Skeletal muscle satellite cell (primary cell): ENCODE measurements around the gene SMARCAL1.

Experiments
- H3K27me3 ChIP-seq: 2 replicates; pipeline ENCODE4 v1.7.0; 2013; ENCODE audit warnings: low read length; ENCODE audit not compliant: control insufficient read depth, insufficient read depth
- H3K36me3 ChIP-seq: 2 replicates; pipeline ENCODE4 v1.7.0; 2013; ENCODE audit warnings: mild to moderate bottlenecking, control low read depth, low read length; ENCODE audit not compliant: insufficient read depth
- H3K4me1 ChIP-seq: 2 replicates; pipeline ENCODE4 v1.7.0; 2013; ENCODE audit warnings: low read length; ENCODE audit not compliant: control insufficient read depth, insufficient read depth
- H3K4me2 ChIP-seq: 2 replicates; pipeline ENCODE4 v1.7.0; 2013; ENCODE audit warnings: mild to moderate bottlenecking, low read length
- H3K4me3 ChIP-seq: 2 replicates; pipeline ENCODE4 v1.7.0; 2013; ENCODE audit warnings: low read length
- H3K9ac ChIP-seq: 2 replicates; pipeline ENCODE4 v1.7.0; 2013; ENCODE audit warnings: mild to moderate bottlenecking, low read depth, low read length, moderate library complexity
- H3K9me3 ChIP-seq: replicated peaks from 2 replicates; pipeline ENCODE4 v1.7.0; 2013; ENCODE audit warnings: mild to moderate bottlenecking, control low read depth, low read length

Gene SMARCAL1

DNA sequence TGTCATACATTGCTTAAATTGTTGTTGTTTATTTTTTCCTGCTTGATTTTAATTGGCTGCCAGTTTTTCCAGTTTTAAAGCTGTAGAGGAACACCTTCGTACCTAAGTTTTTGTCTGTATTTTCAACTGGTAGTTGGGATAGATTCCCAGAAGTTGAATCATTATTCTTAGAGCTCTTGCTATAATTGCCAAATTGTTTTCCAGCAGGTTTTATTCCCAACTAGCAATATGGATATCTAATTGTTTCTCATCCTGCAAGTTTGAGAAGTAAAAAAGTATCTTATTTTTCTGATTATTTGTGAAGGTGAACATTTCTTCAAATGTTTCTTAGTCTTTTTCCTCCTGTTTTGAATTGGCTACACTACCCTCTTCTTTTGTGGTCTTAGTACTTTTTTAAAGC is 6.7 kb downstream of the SMARCAL1 start:
- Histone ChIP-seq H3K4me1 (no peaks in the 10 kb centered on the region), H3K4me3 (no peak overlapping the region), H3K9me3 (no peaks in the 10 kb centered on the region), H3K9ac (no peak overlapping the region), H3K27me3 (no peaks in the 10 kb centered on the region), H3K4me2 (no peak overlapping the region), H3K36me3 (peaks cover 56% of the 10 kb centered on the region)

DNA sequence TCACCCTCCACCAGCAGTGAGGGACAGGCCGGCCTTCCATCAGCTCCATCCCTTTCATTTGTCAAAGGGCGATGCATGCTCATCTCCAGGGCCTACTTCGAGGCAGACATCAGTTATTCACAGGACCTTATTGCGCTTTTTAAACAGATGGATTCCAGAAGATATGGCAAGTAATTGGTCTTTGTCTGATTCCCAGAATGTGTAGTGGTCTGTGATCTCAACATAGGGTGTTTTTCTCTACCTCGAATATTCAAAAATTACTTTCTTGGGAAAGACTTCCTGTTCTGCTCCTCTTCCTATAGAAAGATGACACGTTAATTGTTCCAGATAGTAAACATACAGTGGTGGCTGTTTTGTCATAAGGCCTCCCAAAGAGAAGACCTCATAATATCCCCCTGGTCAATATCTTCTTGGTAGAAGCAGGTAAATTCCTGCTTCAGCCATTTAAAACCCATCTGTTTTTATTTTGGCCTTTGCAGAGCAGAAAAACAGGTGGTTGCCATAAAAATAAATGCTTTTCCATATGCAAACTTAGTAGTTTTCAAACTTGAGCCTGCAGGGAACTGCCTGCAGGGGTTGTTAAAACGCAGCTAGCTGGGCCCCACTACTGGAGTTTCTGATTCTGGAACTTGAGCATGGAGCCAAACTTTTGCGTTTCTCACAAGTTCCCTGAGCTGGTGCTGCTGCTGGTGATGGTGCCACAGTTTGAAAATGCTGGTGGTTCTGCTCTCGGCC is 8.2 kb downstream of the SMARCAL1 start:
- Histone ChIP-seq H3K4me3 (no peak overlapping the region), H3K4me2 (no peak overlapping the region), H3K9me3 (no peaks in the 10 kb centered on the region), H3K9ac (no peak overlapping the region), H3K36me3 (peaks cover 64% of the 10 kb centered on the region), H3K27me3 (no peaks in the 10 kb centered on the region), H3K4me1 (no peaks in the 10 kb centered on the region)

- Histone ChIP-seq H3K9ac (no peak overlapping the region), H3K9me3 (no peaks in the 10 kb centered on the region), H3K4me2 (no peak overlapping the region), H3K4me1 (peaks cover 17% of the 10 kb centered on the region), H3K36me3 (peaks cover 54% of the 10 kb centered on the region), H3K27me3 (no peaks in the 10 kb centered on the region), H3K4me3 (no peak overlapping the region)
These were observed 10.8 kb downstream of the SMARCAL1 start for GRCh38 chr2:216423071-216423470.

DNA sequence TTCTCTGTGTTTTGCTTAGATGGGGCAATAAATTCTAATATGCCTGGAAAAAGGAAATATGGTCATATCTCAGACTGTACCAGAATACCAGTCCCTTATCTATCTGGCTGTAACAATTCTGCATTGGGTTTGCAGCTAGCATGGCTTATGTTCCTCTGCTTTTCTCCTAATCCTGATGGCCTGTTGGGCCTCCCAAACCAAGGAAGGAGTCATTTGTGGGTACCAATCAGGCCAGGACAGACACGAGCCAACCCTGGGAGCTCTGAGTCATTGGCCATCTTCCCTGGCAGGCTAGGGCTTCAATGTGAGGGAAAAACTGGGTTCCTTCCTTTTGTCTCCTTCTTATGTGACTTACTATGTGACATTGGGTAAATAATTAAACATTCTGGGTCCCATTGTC is 12.0 kb downstream of the SMARCAL1 start:
- no peak overlapping the region for H3K4me2 ChIP-seq
- no peaks in the 10 kb centered on the region for H3K9me3 ChIP-seq
- peaks cover 61% of the 10 kb centered on the region for H3K36me3 ChIP-seq
- H3K4me3 ChIP-seq = no peak overlapping the region
- H3K4me1 ChIP-seq = peaks cover 17% of the 10 kb centered on the region
- no peaks in the 10 kb centered on the region for H3K27me3 ChIP-seq
- H3K9ac ChIP-seq = no peak overlapping the region

DNA sequence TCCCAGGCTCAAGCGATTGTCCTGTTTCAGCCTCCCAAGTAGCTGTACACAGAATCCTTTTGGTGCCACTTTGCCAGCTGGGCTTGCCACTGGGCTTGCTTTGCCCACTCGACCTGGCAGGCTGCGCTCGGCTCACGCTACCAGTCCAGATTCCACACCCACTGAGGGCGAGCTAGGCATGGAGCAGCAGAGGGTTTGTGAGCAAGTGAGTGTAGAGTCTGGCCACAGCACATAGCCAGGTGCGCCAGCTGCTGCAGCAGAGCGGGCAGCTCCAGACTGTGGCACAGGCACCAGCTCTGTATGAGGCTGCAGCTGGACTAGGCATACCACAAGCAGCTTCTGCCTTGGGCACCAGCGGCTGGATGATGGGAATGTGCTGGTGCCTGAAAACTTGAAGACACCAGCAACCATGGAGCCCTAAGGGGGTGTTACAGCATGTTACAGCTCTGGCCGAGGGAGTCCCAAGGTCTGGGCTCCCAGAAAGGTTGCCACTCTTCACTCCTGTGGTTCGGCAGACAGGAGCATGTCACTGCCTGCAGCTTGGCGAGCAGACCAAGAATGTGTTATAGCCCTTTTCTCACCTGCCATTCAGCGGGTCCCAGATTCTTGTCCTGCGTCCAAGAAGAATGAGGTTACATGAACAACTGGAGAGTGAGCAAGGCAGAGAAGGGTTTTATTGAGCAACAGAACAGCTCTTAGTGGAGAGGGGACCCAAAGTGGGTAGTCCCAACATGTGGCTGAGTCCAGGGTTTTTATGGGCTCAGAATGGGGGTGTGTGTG is 12.9 kb downstream of the SMARCAL1 start:
- Histone ChIP-seq H3K9me3 (no peaks in the 10 kb centered on the region), H3K4me2 (no peak overlapping the region), H3K4me3 (no peak overlapping the region), H3K9ac (no peak overlapping the region), H3K4me1 (peaks cover 17% of the 10 kb centered on the region), H3K27me3 (no peaks in the 10 kb centered on the region), H3K36me3 (peaks cover 67% of the 10 kb centered on the region)

DNA sequence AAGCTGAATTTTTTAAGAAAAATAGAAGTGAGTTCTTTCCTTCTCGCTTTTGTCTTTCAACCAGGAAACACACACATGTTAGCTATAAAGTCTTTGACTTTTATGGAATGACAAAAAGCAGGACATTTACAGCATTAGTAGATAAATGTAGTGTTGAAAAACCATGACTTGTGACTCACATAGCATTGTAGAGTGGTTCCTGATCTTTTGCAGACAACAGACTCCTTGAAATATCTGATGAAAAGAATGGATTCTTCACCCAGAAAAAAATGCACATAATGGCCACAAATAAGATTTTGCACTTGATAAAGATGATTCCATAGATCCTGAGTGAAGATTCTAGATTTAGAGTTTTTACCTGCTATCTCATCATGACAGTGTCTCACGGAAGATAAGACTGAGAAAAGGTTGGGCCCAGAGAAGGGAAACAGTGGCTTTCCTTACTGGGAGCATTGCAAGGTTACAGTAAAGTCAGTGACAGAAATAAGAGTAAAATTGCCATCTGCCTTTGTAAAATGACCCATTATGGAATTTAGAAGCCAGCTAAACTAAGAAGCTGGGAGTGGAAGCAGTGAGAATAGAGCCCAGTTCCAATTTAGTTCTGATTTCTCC is 14.0 kb downstream of the SMARCAL1 start:
- Histone ChIP-seq H3K4me1 (peaks cover 17% of the 10 kb centered on the region), H3K9me3 (no peaks in the 10 kb centered on the region), H3K4me3 (no peak overlapping the region), H3K9ac (no peak overlapping the region), H3K4me2 (peak overlapping the region; percentile 50), H3K36me3 (peaks cover 75% of the 10 kb centered on the region), H3K27me3 (no peaks in the 10 kb centered on the region)

GRCh38 chr2:216426938-216427337 is 14.7 kb downstream of the SMARCAL1 start:
- Histone ChIP-seq H3K4me3 (no peak overlapping the region), H3K9ac (no peak overlapping the region), H3K4me2 (peak overlapping the region; percentile 50), H3K9me3 (no peaks in the 10 kb centered on the region), H3K4me1 (peaks cover 17% of the 10 kb centered on the region), H3K27me3 (no peaks in the 10 kb centered on the region), H3K36me3 (peaks cover 75% of the 10 kb centered on the region)

GRCh38 chr2:216428618-216429350 is 16.5 kb downstream of the SMARCAL1 start:
- Histone ChIP-seq H3K4me1 (peaks cover 17% of the 10 kb centered on the region), H3K9me3 (no peaks in the 10 kb centered on the region), H3K9ac (no peak overlapping the region), H3K4me2 (no peak overlapping the region), H3K4me3 (no peak overlapping the region), H3K36me3 (peaks cover 74% of the 10 kb centered on the region), H3K27me3 (no peaks in the 10 kb centered on the region)

GRCh38 chr2:216429428-216429827 is 17.1 kb downstream of the SMARCAL1 start:
- Histone ChIP-seq H3K9me3 (no peaks in the 10 kb centered on the region), H3K27me3 (no peaks in the 10 kb centered on the region), H3K4me2 (no peak overlapping the region), H3K9ac (no peak overlapping the region), H3K4me1 (peaks cover 17% of the 10 kb centered on the region), H3K4me3 (no peak overlapping the region), H3K36me3 (peaks cover 72% of the 10 kb centered on the region)

GRCh38 chr2:216430811-216431530 is 18.7 kb downstream of the SMARCAL1 start:
- H3K9ac ChIP-seq = no peak overlapping the region
- no peaks in the 10 kb centered on the region for H3K27me3 ChIP-seq
- peaks cover 14% of the 10 kb centered on the region for H3K4me1 ChIP-seq
- no peak overlapping the region for H3K4me3 ChIP-seq
- no peaks in the 10 kb centered on the region for H3K9me3 ChIP-seq
- no peak overlapping the region for H3K4me2 ChIP-seq
- H3K36me3 ChIP-seq = peaks cover 60% of the 10 kb centered on the region

DNA sequence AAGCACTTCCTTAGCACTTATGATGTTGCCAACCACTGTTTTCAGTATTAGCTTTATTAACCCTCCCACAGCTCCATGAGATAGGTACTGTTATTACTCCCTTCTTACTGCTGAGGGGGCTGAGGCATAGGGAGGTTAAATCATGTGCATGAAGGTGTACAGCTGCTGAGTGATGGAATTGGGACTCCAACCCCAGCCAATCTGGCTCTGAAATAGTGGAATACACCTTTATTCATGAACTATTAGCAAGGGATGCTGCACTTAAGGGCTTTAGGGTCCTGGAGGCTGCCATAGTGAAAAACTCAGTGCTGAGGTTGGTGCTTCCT is 19.2 kb downstream of the SMARCAL1 start:
- H3K9ac ChIP-seq = no peak overlapping the region
- H3K27me3 ChIP-seq = no peaks in the 10 kb centered on the region
- H3K4me3 ChIP-seq = no peak overlapping the region
- H3K36me3 ChIP-seq = peaks cover 61% of the 10 kb centered on the region
- no peaks in the 10 kb centered on the region for H3K9me3 ChIP-seq
- peaks cover 9% of the 10 kb centered on the region for H3K4me1 ChIP-seq
- no peak overlapping the region for H3K4me2 ChIP-seq
